Mucosa of stomach (tissue), 1 donor: ENCODE data around the gene DNASE1L1.

ENCODE experiments used
- H3K27me3 ChIP-seq: one replicate; pipeline ENCODE4 v1.7.0; 2013; ENCODE audit warnings: mild to moderate bottlenecking, low read length; ENCODE audit not compliant: control insufficient read depth, insufficient read depth
- H3K36me3 ChIP-seq: one replicate; pipeline ENCODE4 v1.7.0; 2013; ENCODE audit warnings: low read length; ENCODE audit not compliant: control insufficient read depth, insufficient read depth
- H3K4me1 ChIP-seq: one replicate; pipeline ENCODE4 v1.7.0; 2013; ENCODE audit warnings: mild to moderate bottlenecking, low read length; ENCODE audit not compliant: control insufficient read depth, insufficient read depth
- H3K4me3 ChIP-seq: one replicate; pipeline ENCODE4 v1.7.0; 2013; ENCODE audit warnings: low read length
- H3K9ac ChIP-seq: one replicate; pipeline ENCODE4 v1.7.0; 2013; ENCODE audit warnings: mild to moderate bottlenecking, low read length, moderate library complexity
- H3K9me3 ChIP-seq: one replicate; pipeline ENCODE4 v1.7.0; 2013; ENCODE audit warnings: mild to moderate bottlenecking, low read length, moderate library complexity; ENCODE audit not compliant: control insufficient read depth
- donor health status: Pancreatic carcinoma.

The DNASE1L1 gene

DNA sequence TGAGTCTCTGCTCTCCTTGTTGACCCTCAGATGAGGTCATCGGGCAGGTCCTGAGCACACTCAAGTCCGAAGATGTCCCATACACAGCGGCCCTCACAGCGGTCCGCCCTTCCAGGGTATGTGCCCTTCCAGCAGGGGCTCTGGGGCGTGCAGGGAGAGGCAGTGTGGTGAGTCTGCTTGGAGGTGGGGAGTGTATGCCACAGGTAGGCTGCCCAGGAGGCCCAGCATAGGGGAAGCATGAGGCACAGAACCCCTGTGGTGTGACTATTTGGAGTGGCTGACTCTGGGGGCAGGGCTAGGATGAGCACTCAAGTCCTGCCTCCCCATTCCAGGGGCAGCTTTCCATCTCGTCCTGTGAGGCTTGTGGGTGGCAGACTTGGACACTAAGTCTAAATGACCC, 24.6 kb upstream of the DNASE1L1 start:
- peaks cover 21% of the 10 kb centered on the region for H3K4me1 ChIP-seq
- H3K4me3 ChIP-seq: no peak overlapping the region
- no peak overlapping the region for H3K9ac ChIP-seq
- H3K9me3 ChIP-seq: no peaks in the 10 kb centered on the region
- H3K27me3 ChIP-seq: no peaks in the 10 kb centered on the region
- no peaks in the 10 kb centered on the region for H3K36me3 ChIP-seq

DNA sequence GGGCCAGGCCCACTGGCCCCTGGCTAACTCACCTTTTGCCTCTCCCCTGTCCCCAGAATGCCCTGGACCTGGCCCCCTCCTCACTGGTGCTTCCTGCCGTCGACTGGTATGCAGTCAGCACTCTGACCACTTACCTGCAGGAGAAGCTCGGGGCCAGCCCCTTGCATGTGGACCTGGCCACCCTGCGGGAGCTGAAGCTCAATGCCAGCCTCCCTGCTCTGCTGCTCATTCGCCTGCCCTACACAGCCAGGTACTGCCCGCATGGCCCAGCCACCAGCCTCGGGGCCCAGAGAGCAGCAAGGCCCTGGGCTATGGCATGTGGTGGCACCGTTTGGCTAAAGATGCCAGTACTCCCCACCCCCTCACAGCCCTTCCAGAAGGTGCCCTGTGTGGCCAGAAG, 23.2 kb upstream of the DNASE1L1 start:
- Histone ChIP-seq H3K27me3 (no peaks in the 10 kb centered on the region), H3K36me3 (no peaks in the 10 kb centered on the region)

DNA sequence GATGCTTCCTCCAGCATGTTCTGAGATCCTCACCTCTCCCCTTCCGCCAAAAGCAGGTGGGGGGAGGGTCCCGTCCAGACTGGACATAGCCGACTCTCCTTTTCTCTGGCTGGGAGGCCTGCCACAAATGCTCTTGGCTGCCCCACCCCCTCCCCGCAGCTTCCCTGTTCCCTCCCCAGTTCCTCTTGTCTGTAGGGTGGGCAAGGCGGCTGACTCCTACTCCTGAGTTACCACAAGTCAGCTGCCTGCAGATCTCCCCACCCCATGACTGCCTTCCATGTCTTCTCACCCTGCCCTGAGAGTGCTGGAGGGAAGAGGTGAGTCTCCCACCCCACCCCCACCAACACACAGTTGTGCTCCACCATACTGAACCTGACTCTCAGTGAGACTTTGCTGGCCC, 22.3 kb upstream of the DNASE1L1 start:
- Histone ChIP-seq H3K9me3 (no peaks in the 10 kb centered on the region), H3K4me1 (peaks cover 22% of the 10 kb centered on the region), H3K27me3 (no peaks in the 10 kb centered on the region), H3K9ac (no peak overlapping the region), H3K4me3 (no peak overlapping the region), H3K36me3 (no peaks in the 10 kb centered on the region)

More for the DNA sequence above, 23.2 kb upstream of the DNASE1L1 start:
- H3K9ac ChIP-seq: no peak overlapping the region
- peaks cover 20% of the 10 kb centered on the region for H3K4me1 ChIP-seq
- no peak overlapping the region for H3K4me3 ChIP-seq
- no peaks in the 10 kb centered on the region for H3K9me3 ChIP-seq

DNA sequence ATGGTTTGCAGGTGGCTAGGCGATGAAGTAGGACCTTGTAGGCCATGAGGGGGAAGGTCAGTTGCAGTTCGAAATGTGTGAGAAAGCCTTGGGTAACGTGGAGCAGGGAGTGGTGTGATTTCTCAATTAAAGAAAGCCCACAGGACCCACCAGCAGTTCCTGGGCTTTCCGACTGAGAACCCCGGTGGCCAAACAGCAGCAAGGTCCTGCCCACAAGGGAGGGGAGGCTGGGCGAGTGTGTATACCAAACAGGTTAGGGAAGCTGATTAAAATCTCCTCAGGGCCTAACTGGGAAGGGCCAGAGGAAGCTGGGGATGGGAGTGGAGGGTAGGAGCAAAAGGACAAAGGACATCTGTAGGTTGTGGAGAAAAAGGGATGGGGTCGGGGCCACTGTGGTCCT, 21.9 kb upstream of the DNASE1L1 start:
- Histone ChIP-seq H3K9me3 (no peaks in the 10 kb centered on the region), H3K27me3 (no peaks in the 10 kb centered on the region), H3K4me1 (peaks cover 22% of the 10 kb centered on the region), H3K9ac (peak overlapping the region; percentile 15), H3K36me3 (no peaks in the 10 kb centered on the region), H3K4me3 (no peak overlapping the region)

DNA sequence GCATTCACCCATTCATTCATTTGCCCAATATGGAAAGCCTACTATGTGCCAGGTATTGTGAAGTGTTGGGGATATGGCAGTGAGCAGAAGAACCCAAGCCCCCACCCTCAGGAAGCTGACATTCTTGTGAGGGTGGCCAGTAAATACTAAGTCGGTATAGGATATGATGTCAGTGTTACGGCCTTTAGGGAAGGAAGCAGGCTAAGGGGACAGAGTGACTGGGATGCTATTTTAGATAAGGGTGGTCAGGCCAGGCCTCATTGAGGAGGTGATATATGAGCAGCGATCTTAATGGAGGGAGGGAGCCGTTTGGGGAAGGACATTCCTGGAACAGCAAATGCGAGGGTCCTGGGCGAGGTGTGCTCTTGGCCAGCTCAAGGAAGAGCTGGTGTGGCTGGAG, 21.4 kb upstream of the DNASE1L1 start:
- peaks cover 22% of the 10 kb centered on the region for H3K4me1 ChIP-seq
- H3K27me3 ChIP-seq: no peaks in the 10 kb centered on the region
- H3K9ac ChIP-seq: peak overlapping the region; percentile 15
- no peak overlapping the region for H3K4me3 ChIP-seq
- H3K36me3 ChIP-seq: no peaks in the 10 kb centered on the region
- no peaks in the 10 kb centered on the region for H3K9me3 ChIP-seq

DNA sequence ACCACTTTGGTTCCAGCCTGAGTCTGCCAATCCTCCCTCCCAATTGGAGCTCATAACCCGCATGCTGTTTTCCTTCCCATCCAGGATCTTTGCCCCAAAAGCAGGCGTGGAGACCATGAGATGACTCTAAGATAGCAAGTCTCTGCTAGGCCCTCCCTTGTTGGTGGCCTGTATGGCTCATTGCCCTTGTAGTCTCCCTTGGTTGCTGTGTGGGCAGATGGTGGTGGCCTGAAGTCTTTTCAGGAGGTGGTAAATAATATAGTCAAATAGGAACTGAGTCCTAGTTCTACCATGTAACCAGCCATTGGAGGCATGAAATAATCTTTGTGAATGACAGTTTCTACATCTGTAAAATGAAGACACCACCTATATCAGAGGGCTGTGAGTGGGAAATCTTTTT, 20.7 kb upstream of the DNASE1L1 start:
- Histone ChIP-seq H3K4me1 (peaks cover 22% of the 10 kb centered on the region), H3K27me3 (no peaks in the 10 kb centered on the region), H3K4me3 (no peak overlapping the region), H3K9me3 (no peaks in the 10 kb centered on the region), H3K9ac (peak overlapping the region; percentile 53), H3K36me3 (no peaks in the 10 kb centered on the region)

DNA sequence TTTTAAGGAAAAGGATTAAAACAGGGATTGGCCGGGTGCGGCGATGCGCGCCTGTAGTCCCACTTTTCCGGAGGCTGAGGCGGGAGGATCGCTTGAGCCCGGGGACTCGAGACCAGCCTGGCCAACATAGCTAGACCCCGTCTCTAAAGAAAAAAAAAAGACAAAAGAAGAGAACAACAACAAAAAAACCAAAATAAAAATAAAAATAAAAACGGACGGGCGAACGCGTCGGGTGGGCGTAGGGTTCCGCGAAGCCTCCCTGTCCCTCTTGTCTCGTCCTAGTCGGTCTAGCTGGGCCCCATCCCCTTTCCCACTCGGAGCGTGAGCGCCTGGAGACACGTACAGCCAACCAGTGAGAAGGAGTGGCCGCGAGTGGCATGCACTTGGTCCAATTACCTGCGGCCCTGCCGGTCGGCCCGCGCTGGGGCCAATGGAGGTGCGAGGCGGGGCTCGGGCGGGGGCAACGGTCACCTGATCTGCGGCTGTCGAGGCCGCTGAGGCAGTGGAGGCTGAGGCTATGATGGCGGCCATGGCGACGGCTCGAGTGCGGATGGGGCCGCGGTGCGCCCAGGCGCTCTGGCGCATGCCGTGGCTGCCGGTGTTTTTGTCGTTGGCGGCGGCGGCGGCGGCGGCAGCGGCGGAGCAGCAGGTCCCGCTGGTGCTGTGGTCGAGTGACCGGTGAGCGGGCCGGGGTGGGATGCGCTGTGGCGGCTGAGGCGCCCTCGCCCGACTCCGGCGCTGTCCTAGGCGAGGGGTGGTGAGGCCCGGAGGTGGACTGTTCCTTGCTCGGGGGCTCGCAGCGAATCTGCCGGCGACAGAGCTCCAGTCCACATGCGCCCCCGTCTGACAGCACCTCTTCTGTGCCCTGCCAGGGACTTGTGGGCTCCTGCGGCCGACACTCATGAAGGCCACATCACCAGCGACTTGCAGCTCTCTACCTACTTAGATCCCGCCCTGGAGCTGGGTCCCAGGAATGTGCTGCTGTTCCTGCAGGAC, 19.4 kb upstream of the DNASE1L1 start, which contains the start of gene ATP6AP1:
Gene ATP6AP1 (plus strand): TSS at position 502 of the 996 bp plus-strand sequence. CDS start 16 bp downstream, at position 518.
- Histone ChIP-seq H3K27me3 (no peaks in the 10 kb centered on the region), H3K36me3 (no peaks in the 10 kb centered on the region), H3K4me1 (peaks cover 22% of the 10 kb centered on the region), H3K4me3 (peak within 1 kb of the TSS; percentile 71), H3K9ac (peak within 1 kb of the TSS; percentile 53), H3K9me3 (no peaks in the 10 kb centered on the region)

DNA sequence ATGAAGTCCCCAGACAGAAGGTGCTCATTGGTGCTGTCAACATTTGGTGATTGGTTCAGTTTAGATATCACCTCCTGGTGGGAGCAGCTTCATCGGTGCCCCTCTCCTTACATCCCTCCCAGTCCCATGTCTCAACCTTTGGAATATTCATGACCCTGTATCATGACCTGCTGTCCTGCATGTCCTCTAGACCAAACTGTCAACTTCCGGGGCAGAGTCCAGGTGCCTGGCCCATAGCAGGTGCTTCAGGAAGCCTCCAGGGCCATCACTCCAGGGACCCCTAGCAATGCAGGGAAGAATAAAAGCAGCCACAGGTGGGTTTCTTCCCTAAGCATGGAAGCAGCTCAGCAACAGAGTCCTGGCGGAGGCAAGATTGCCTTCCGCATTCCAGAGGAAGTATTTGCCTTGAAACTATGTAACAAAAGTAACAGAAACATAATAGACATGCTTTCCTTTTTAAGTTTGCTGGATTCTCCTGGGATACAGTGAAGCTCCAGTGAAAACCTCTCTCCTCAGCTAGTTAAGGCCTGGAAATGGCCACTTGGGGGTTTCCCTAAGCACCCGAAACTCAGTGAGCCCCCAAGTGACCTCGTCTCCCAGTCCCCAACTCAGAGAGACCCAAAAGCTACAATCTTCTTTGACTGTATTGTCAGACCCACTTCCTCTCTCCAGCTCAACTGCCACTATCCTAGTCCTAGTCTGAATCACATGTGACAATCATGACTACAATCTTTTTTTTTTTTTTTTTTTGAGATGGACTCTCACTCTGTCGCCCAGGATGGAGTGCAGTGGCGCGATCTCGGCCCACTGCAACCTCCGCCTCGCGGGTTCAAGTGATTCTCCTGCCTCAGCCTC, 18.1 kb upstream of the DNASE1L1 start:
- Histone ChIP-seq H3K36me3 (no peaks in the 10 kb centered on the region), H3K4me3 (no peak overlapping the region), H3K9ac (no peak overlapping the region), H3K27me3 (no peaks in the 10 kb centered on the region), H3K9me3 (no peaks in the 10 kb centered on the region), H3K4me1 (peaks cover 22% of the 10 kb centered on the region)

DNA sequence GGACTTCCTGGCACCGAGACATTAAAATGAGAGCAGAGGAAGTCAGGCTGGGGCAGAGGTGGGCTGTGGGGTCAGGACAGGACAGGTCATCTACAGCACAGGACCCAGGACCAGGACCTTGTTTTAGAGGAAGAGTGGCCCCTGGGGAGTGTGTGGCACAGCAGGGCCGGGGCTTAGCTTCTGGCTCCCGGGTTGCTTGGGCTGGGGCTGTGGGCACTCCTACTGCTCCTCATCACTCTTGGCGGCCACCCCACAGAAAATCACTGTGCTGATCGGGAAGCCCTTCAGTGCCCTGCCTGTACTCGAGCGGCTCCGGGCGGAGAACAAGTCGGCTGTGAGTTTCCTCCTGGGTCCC, 11.3 kb upstream of the DNASE1L1 start:
- Histone ChIP-seq H3K27me3 (no peaks in the 10 kb centered on the region), H3K4me3 (no peak overlapping the region), H3K9me3 (no peaks in the 10 kb centered on the region), H3K9ac (no peak overlapping the region), H3K36me3 (no peaks in the 10 kb centered on the region), H3K4me1 (no peaks in the 10 kb centered on the region)

DNA sequence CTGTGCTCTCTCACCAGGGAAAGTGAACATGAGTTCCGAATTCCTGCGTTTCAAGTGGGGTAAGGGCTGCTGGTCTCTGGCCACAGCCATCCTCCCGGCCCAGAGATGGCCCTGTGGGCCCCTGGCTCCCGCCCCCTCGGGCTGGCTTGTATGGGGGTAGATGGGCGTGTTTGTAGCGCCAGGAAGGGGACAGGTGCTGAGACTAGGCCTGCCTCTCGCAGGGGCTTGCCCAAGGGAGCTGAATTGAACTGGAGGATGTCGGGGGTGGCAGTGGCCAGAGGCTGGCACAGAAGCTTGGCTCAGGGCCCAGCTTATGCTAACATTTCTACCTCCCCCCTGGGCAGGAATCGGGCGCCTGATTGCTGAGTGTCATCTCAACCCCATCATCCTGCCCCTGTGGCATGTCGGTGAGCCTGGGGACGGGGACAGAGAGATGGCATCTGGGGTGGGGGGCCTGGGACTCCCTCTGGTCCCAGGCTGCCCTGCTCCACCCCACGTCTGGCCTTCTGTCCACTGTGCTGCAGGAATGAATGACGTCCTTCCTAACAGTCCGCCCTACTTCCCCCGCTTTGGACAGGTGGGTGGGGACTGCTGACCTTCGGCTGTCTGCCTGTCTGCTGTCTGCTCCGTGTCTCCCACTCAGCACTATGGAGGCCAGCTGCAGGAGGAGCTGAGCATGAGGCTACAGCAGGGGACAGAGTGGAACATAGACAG, 10.8 kb upstream of the DNASE1L1 start:
- no peaks in the 10 kb centered on the region for H3K36me3 ChIP-seq
- no peak overlapping the region for H3K4me3 ChIP-seq
- no peaks in the 10 kb centered on the region for H3K9me3 ChIP-seq
- no peak overlapping the region for H3K9ac ChIP-seq
- no peaks in the 10 kb centered on the region for H3K4me1 ChIP-seq
- no peaks in the 10 kb centered on the region for H3K27me3 ChIP-seq

DNA sequence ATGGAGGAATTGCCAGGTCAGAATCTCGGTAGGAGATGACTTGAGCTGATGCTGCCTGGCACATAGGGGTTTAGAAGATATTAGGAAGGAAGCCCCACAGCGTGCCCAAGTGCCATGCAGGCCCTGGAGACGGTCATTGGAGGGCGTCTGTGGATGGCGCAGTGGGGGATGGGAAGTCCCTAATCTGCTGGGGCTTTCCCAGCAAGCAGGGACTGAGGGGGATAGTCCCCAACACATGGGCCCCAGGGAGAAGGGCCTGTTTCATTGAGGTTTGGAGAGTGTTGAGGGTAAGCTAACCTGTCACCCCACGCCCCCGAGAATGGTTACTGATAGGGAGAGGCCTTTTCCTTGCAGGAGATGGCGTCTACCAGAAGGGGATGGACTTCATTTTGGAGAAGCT, 10.1 kb upstream of the DNASE1L1 start:
- Histone ChIP-seq H3K9me3 (no peaks in the 10 kb centered on the region), H3K4me1 (no peaks in the 10 kb centered on the region), H3K27me3 (no peaks in the 10 kb centered on the region), H3K4me3 (no peak overlapping the region), H3K9ac (no peak overlapping the region), H3K36me3 (no peaks in the 10 kb centered on the region)
